Activated CD8-positive, alpha-beta memory T cell treated with anti-CD3 and anti-CD28 coated beads, Interleukin-2, amount 50 U/mL, for 4 hours (primary cell): Measurements from ENCODE around the gene COMP.

Experiments
- DNase-seq: peaks from one replicate; pipeline ENCODE4 v3.0.0-alpha.2; 2020

The COMP gene

DNA sequence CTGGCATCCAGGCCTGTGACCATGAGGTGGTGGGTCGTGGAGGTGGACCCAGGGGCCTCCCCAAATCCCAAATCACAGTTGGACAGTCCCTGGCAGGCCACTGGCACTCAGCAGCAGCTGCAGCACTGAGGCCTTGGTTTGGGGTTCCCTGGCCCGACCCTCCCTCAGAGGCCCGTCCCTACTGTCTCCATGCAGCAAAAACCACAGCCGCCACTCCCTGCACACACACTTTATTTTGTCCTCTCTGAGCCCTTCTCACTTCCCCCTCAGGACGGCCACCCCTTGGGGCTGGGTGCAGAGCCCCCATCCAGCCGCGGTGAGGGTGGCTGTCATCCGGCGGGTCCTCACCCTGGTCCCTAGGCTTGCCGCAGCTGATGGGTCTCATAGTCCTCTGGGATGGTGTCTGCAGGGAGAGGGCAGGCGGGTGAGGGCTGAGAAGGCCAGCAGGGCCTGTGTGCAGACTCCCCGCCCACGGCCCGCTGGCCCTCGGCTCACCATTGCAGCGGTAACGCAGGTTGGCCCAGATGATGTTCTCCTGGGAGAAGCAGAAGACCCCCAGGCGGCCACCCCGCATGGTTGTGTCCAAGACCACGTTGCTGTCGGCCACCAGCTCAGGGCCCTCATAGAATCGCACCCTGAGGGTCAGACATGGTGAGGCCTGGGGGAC is 8.4 kb downstream of the COMP start:
- DNase-seq = no peak

GRCh38 chr19:18781885-18782527 is 9.1 kb downstream of the COMP start:
- DNase-seq = no peak

GRCh38 chr19:18781047-18781600 is 10.0 kb downstream of the COMP start:
- no peak for DNase-seq

DNA sequence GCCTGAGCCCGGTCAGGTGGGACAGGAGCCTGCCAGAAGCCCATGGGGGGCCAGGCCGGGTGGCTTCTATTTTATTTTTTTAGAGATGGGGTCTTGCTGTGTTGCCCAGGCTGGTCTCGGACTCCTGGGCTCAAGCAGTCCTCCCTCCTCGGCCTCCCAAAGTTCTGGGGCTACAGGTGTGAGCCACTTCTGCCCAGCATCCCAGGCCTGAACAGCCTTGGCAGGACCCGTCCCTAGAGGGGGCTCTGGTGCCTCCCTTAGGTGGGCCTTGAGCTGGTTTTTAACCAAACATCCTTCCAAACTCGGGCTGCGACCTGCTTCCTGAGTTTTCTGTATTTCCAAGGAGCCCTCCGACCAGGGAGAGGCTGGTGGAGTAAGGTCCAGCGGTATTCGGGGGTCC is 10.5 kb downstream of the COMP start:
- DNase-seq = no peak

GRCh38 chr19:18780081-18780480 is 11.0 kb downstream of the COMP start:
- no peak for DNase-seq

DNA sequence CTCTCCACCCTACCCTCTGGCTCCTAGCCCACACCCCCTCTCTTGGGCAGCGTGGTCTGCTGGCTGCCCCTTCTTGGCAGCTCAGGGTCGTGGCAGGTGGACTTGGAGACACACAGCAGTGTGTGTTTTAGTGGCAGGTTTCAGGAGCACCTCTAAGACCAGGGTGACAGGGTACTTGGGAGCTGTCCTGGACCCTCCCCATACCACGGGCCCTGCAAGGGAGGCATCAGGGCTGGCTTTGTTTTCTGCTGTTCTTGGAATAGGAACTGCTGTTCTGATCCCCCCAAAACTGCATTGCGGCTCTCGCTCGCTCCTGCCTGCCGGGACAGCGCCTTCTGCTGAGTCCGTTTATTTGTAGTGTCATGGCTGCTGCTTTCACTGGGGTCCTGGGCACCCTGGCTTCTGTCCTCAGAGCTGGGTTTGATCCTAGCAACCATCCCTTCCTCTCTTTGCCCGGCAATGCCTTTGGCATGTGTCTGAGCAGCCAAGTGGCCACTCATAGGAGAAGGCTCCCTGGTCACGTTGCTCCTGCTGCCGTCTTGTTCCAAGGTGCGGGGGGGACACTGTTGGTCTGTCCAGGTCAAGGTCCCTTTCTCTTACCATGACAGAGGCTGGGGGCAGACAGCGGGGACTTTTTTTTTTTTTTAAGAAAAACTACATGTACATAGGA is 12.1 kb downstream of the COMP start:
- no peak for DNase-seq

GRCh38 chr19:18778076-18778389 is 13.1 kb downstream of the COMP start:
- DNase-seq = no peak

GRCh38 chr19:18777301-18778075 is 13.6 kb downstream of the COMP start:
- no peak for DNase-seq

- no peak for DNase-seq
These were observed 14.4 kb downstream of the COMP start for GRCh38 chr19:18776736-18777135.

GRCh38 chr19:18776288-18776594 is 14.9 kb downstream of the COMP start:
- DNase-seq = no peak

DNA sequence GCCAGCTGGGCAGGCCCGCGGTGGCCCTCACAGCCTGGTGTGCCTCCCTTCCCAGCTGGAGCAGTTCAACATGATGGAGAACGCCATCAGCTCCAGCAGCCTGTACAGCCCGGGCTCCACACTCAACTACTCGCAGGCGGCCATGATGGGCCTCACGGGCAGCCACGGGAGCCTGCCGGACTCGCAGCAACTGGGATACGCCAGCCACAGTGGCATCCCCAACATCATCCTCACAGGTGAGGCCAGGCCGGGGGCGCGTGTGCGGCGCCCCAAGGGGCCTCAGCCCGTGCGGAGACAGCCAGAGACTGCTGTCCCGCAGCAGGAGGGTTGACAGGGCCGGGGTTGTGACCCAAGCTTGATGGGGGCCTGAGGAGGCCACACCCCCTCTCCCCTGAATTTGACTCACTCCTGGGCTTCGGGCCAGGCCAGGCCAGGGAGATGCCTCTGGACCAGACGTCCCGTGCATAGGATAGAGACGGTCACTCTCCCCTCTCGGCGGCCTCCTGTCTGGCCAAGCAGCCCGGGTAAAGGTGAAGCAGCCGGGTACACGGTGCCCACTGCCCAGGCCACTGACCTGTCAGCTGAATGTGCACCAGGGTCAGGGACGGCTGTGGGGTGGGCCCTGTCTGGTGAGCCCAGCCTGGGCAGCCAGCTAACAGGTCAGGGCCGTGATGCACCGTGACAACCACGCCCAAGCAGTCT is 15.4 kb downstream of the COMP start:
- no peak for DNase-seq

- no peak for DNase-seq
These were observed 16.2 kb downstream of the COMP start for GRCh38 chr19:18774782-18775444.

GRCh38 chr19:18774107-18774506 is 17.0 kb downstream of the COMP start:
- no peak for DNase-seq

DNA sequence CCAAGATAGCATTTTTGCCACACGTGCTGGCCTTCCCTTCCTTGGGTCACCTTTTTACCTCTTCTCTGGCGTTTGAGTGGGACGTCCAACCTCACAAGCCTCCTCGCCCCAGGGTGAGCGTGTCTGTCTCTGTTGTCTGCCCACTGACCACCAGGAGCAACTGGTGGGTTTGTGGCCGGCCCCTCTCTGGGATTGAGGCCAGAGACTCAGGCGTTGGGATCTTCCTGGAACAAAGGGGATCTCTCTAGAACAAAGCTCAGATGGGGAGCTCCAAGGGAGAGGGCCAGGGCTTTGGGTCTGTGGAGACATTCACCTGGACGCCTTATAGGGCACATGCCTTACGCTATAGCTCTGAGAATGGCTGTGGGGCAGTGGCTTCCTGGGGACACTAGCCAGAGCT is 17.4 kb downstream of the COMP start:
- no peak for DNase-seq

DNA sequence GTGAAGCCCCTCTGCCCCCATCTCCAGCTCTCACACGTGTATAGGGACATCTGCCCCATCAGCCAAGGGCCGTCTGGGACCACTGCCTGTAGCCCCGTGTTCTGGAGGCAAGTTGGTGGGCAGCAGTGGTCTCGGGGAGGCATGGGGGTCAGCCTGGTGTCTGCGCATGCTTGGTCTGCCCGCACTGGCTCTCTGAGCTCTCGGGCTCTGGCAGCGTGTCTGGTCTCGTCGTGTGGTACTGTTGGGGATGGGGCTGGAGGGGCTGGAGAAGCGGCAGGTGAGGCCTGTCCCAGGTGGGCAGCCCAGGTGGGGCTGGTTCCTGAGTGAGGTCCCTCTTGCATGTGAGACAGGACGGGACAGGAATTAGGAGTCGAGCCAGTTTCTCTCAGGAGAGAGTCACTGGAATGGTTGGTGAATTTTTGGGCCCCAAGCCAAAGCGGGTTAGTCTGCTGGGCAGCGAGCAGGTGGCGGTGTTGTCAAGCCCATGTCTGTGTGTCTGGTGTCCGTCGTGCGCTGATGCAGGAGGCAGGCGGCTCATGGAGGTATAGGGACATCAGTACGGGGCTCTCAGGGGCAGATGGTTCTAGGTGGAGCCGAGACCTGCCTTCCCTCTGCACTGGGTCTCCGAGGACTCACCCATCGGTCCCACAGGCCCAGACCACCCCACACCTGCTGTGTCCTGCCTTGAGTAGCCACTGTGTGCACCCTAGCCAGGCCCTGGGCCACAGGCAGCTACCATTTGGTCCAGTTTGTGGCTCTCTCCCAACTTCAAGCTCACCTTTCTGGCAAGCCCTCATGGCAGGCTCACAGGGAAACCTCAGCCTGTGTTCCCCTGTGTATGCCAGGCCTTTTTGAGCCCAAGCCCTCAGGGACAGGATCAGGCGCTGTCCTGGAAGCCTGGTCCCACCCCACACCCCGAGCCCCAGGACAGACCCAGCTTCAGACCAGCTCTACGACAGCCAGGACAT is 18.2 kb downstream of the COMP start:
- DNase-seq = no peak

DNA sequence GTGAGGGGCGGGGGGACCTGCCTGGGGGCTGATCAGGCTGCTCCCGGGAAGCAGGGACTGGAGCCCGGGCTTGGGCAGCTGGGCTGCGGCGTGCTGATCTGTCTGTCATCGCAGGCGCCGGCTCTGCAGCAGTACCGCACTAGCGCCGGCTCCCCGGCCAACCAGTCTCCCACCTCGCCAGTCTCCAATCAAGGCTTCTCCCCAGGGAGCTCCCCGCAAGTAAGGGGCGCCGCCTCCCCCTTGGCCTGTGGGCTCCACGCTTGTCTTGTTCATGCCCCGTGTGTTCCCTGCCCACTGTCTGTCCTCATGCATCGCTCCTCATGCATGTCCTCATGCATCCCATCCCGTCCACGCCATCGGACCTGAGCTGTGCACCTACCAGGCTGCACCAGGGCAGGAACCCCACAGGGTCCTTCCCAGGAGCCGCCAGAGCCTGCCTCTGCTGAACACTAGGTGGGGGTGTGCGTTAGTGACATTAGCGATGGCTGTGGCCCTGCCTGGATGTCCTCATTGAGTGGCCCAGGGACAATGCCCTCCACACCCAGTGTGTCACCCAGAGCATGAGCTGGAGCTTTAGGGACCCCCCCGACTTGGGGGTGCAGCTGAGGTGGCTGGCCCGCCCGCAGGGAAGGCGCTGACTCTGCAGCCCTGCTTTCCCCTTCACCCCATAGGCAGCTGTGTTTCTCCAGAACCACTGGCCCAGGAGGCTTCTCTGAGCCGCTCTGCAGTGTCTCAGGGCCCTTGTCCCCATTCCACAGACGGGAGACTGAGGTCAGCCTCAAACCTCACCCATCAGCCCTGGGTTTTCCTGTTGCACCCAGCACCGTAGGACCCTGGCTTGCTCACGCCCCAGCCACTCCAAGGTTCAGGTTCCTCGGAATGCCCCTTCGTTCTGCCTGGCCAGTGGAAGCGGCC is 19.5 kb downstream of the COMP start:
- no peak for DNase-seq

- no peak for DNase-seq
These were observed 20.3 kb downstream of the COMP start for GRCh38 chr19:18770663-18771327.

- no peak for DNase-seq
These were observed 21.0 kb downstream of the COMP start for GRCh38 chr19:18769989-18770528.
